H9 (cell line): Measurements from ENCODE around the gene MAD1L1. TPM values are rescaled to one million over a fixed set of nuclear protein-coding genes. Genes with fewer than 3 reads are reported as not detected.
A peak's percentile ranks its signal among the peaks of the same experiment; 100 is the strongest.

ENCODE experiments used
- DNase-seq: peaks from one replicate; pipeline ENCODE4 v3.0.0-alpha.2; 2017
- H2AFZ ChIP-seq: one replicate; pipeline ENCODE4 v1.6.1; 2013; ENCODE audit warnings: mild to moderate bottlenecking, low read length, control low read depth, moderate library complexity
- H2AK5ac ChIP-seq: 2 replicates; pipeline ENCODE4 v1.6.1; 2013; ENCODE audit warnings: low read length, control low read depth, mixed read lengths; ENCODE audit not compliant: insufficient read length
- H2BK120ac ChIP-seq: one replicate; pipeline ENCODE4 v1.6.1; 2013; ENCODE audit warnings: low read depth, mild to moderate bottlenecking, low read length, control low read depth, inconsistent platforms; ENCODE audit not compliant: poor library complexity, severe bottlenecking
- H2BK12ac ChIP-seq: 2 replicates; pipeline ENCODE4 v1.6.1; 2013; ENCODE audit warnings: low read length, control low read depth, mixed read lengths, low read depth; ENCODE audit not compliant: insufficient read length
- H2BK15ac ChIP-seq: 2 replicates; pipeline ENCODE4 v1.6.1; 2013; ENCODE audit warnings: low read depth, low read length, control low read depth
- H2BK20ac ChIP-seq: one replicate; pipeline ENCODE4 v1.6.1; 2013; ENCODE audit warnings: low read depth, mild to moderate bottlenecking, low read length, control low read depth, inconsistent platforms; ENCODE audit not compliant: poor library complexity, severe bottlenecking
- H2BK5ac ChIP-seq: 2 replicates; pipeline ENCODE4 v1.6.1; 2013; ENCODE audit warnings: low read length, control low read depth, mixed read lengths; ENCODE audit not compliant: insufficient read length
- H3K14ac ChIP-seq: 2 replicates; pipeline ENCODE4 v1.6.1; 2013; ENCODE audit warnings: low read length, control low read depth; ENCODE audit not compliant: insufficient read depth
- H3K18ac ChIP-seq: 2 replicates; pipeline ENCODE4 v1.6.1; 2013; ENCODE audit warnings: low read depth, mild to moderate bottlenecking, mixed read lengths, low read length, control low read depth; ENCODE audit not compliant: insufficient read length
- H3K23ac ChIP-seq: 2 replicates; pipeline ENCODE4 v1.6.1; 2013; ENCODE audit warnings: low read length, control low read depth, mixed read lengths, low read depth; ENCODE audit not compliant: insufficient read length
- H3K23me2 ChIP-seq: 2 replicates; pipeline ENCODE4 v1.6.1; 2013; ENCODE audit warnings: low read depth, mild to moderate bottlenecking, mixed read lengths, low read length, control low read depth; ENCODE audit not compliant: insufficient read length, poor library complexity, severe bottlenecking
- H3K27ac ChIP-seq: 2 replicates; pipeline ENCODE4 v1.5.1; 2013; ENCODE audit warnings: low read length, control low read depth, mixed read lengths, low read depth; ENCODE audit not compliant: insufficient read length
- H3K27me3 ChIP-seq: 2 replicates; pipeline ENCODE4 v1.6.1; 2013; ENCODE audit warnings: low read length, control low read depth, inconsistent platforms; ENCODE audit not compliant: insufficient read depth
- H3K4ac ChIP-seq: 2 replicates; pipeline ENCODE4 v1.6.1; 2013; ENCODE audit warnings: low read depth, mild to moderate bottlenecking, control low read depth, inconsistent platforms, low read length, moderate library complexity
- H3K4me1 ChIP-seq: 2 replicates; pipeline ENCODE4 v1.6.1; 2013; ENCODE audit warnings: low read length, control low read depth, inconsistent platforms; ENCODE audit not compliant: insufficient read depth
- H3K4me2 ChIP-seq: 2 replicates; pipeline ENCODE4 v1.6.1; 2013; ENCODE audit warnings: low read length, control low read depth, mixed read lengths; ENCODE audit not compliant: insufficient read length, insufficient read depth
- H3K56ac ChIP-seq: 2 replicates; pipeline ENCODE4 v1.6.1; 2013; ENCODE audit warnings: low read depth, mild to moderate bottlenecking, mixed read lengths, low read length, control low read depth; ENCODE audit not compliant: insufficient read length
- H3K79me1 ChIP-seq: 2 replicates; pipeline ENCODE4 v1.6.1; 2013; ENCODE audit warnings: low read depth, mild to moderate bottlenecking, moderate library complexity, low read length, control low read depth, inconsistent platforms; ENCODE audit not compliant: insufficient read depth, poor library complexity, severe bottlenecking
- H3K79me2 ChIP-seq: 2 replicates; pipeline ENCODE4 v1.6.1; 2013; ENCODE audit warnings: low read length, control low read depth, inconsistent platforms; ENCODE audit not compliant: insufficient read depth
- H3K9ac ChIP-seq: 2 replicates; pipeline ENCODE4 v1.6.1; 2013; ENCODE audit warnings: low read length, control low read depth, mixed read lengths; ENCODE audit not compliant: insufficient read length; ENCODE audit errors: extremely low read depth
- H3K9me3 ChIP-seq: one replicate; pipeline ENCODE4 v1.6.1; 2013; ENCODE audit warnings: low read depth, low read length, inconsistent platforms; ENCODE audit not compliant: control insufficient read depth
- H3T11ph ChIP-seq: one replicate; pipeline ENCODE4 v1.6.1; 2013; ENCODE audit warnings: mild to moderate bottlenecking, low read length, control low read depth, inconsistent platforms
- H4K20me1 ChIP-seq: one replicate; pipeline ENCODE4 v1.6.1; 2013; ENCODE audit not compliant: control insufficient read depth, insufficient read length, insufficient read depth
- H4K5ac ChIP-seq: 2 replicates; pipeline ENCODE4 v1.6.1; 2013; ENCODE audit warnings: low read depth, mild to moderate bottlenecking, mixed read lengths, low read length, control low read depth; ENCODE audit not compliant: insufficient read length
- H4K8ac ChIP-seq: replicated peaks from 2 replicates; pipeline ENCODE4 v1.6.1; 2013; ENCODE audit warnings: low read length, control low read depth, mixed read lengths, low read depth; ENCODE audit not compliant: insufficient read length
- H4K91ac ChIP-seq: 2 replicates; pipeline ENCODE4 v1.6.1; 2013; ENCODE audit warnings: low read depth, mild to moderate bottlenecking, moderate library complexity, mixed read lengths, low read length, control low read depth; ENCODE audit not compliant: insufficient read length
- H3K27ac Mint-ChIP-seq, 3 experiments: 2 replicates in 2 of 3; 3 replicates in 1 of 3; pipeline ENCODE4 v1.8.0; 2020 to 2021; ENCODE audit warnings: mixed read lengths in 3 of 3, mild to moderate bottlenecking in 1 of 3, moderate library complexity in 1 of 3
- H3K27me3 Mint-ChIP-seq: 2 replicates; pipeline ENCODE4 v1.8.0; 2021; ENCODE audit warnings: low read depth, mild to moderate bottlenecking, moderate library complexity, mixed read lengths
- H3K36me3 Mint-ChIP-seq, 3 experiments: 2 replicates in 2 of 3; 3 replicates in 1 of 3; pipeline ENCODE4 v1.8.0; 2020 to 2021; ENCODE audit warnings: low read depth in 3 of 3, mixed read lengths in 3 of 3; ENCODE audit not compliant: insufficient read depth in 1 of 3
- H3K4me1 Mint-ChIP-seq, 2 experiments: 2 replicates each; pipeline ENCODE4 v1.8.0; 2020; ENCODE audit warnings: mixed read lengths in 2 of 2
- H3K4me3 Mint-ChIP-seq, 2 experiments: 2 replicates in 1 of 2; 3 replicates in 1 of 2; pipeline ENCODE4 v1.8.0; 2020 to 2021; ENCODE audit warnings: mild to moderate bottlenecking in 2 of 2, mixed read lengths in 2 of 2, moderate library complexity in 1 of 2
- H3K9me3 Mint-ChIP-seq, 2 experiments: 2 replicates in 1 of 2; 3 replicates in 1 of 2; pipeline ENCODE4 v1.8.0; 2020; ENCODE audit warnings: mild to moderate bottlenecking in 2 of 2, mixed read lengths in 2 of 2, moderate library complexity in 1 of 2
- CTCF ChIP-seq: fragments of 200-600 bp; sonication (generic); conservative IDR thresholded peaks from 3 replicates; pipeline ENCODE4 v1.8.0; 2021; ENCODE audit warnings: antibody characterized with exemption, mild to moderate bottlenecking
- WGBS: extraction: QIAGEN DNeasy Blood & Tissue Kit; methylation state at CpG from one replicate; pipeline ENCODE4 v1.1.7; 2013; ENCODE audit warnings: missing lambda C conversion rate, low lambda C conversion rate, mixed read lengths; ENCODE audit not compliant: insufficient read length; ENCODE audit errors: extremely low coverage; 5-methylcytosine and 5-hydroxymethylcytosine counted together
- total RNA-seq: library from RNA; stranded (reverse); gene quantifications from 2 replicates; pipeline ENCODE4 v1.2.1, GENCODE V29; 2021

MAD1L1 gene
- total RNA-seq, 1 experiment from 2014 or later = 39.0 TPM

- no peaks in the 10 kb centered on the region for H3K9me3 ChIP-seq
- peaks cover 3% of the 10 kb centered on the region in 2 experiments for H3K4me1 Mint-ChIP-seq
- no peak overlapping the region for H3K4me2 ChIP-seq
- no peak for DNase-seq
- H3K14ac ChIP-seq = no peak overlapping the region
- H2BK12ac ChIP-seq = no peak overlapping the region
- no peaks in the 10 kb centered on the region for H3K27me3 Mint-ChIP-seq
- no peak overlapping the region for H3K4ac ChIP-seq
- no peaks in the 10 kb centered on the region for H3K23me2 ChIP-seq
- H4K91ac ChIP-seq = no peak overlapping the region
- no peaks in the 10 kb centered on the region for H3K27me3 ChIP-seq
- H2BK5ac ChIP-seq = no peak overlapping the region
- H3K18ac ChIP-seq = no peak overlapping the region
- H4K8ac ChIP-seq = no peak overlapping the region
- no peak overlapping the region for H3K27ac ChIP-seq
- H3K79me2 ChIP-seq = no peaks in the 10 kb centered on the region
- peak overlapping the region in 1 of 3 experiments; percentile 75; a peak in 1 of 7 replicates for H3K27ac Mint-ChIP-seq
- H3K9ac ChIP-seq = no peak overlapping the region
- H4K5ac ChIP-seq = no peak overlapping the region
- H3K9me3 Mint-ChIP-seq = no peaks in the 10 kb centered on the region
- no CpG with 5 or more reads among the region's 9 CpGs for WGBS
- no peak overlapping the region for H3K4me3 Mint-ChIP-seq
- H3K4me1 ChIP-seq = no peaks in the 10 kb centered on the region
- H2BK120ac ChIP-seq = no peak overlapping the region
- no peak overlapping the region for H2AFZ ChIP-seq
- no peak overlapping the region for H2BK15ac ChIP-seq
- H4K20me1 ChIP-seq = no peaks in the 10 kb centered on the region
- H3K36me3 Mint-ChIP-seq = no peaks in the 10 kb centered on the region
- no peak overlapping the region for H3K23ac ChIP-seq
- H3K79me1 ChIP-seq = no peaks in the 10 kb centered on the region
- no peak for TF ChIP-seq CTCF
- no peak overlapping the region for H2BK20ac ChIP-seq
- no peak overlapping the region for H3K56ac ChIP-seq
- no peak overlapping the region for H2AK5ac ChIP-seq
- H3T11ph ChIP-seq = no peak overlapping the region
Measured at GRCh38 chr7:1914743-1915142, 318.0 kb downstream of the MAD1L1 start.
